Mammary epithelial cell (primary cell): ENCODE data around the gene CAMTA1.

Experiments
- EZH2 ChIP-seq: IDR thresholded peaks from 2 replicates; pipeline ENCODE4 v1.6.1; 2012; ENCODE audit warnings: low read length, inconsistent platforms, borderline replicate concordance
- TF ChIP-seq, protein P1 (sequence below), 2 donors: IDR thresholded peaks in 1 of 2; conservative IDR thresholded peaks in 1 of 2; 2 replicates each; pipeline ENCODE4 v1.5.1; 2011 to 2012; ENCODE audit warnings: inconsistent platforms in 2 of 2, low read length in 2 of 2, mild to moderate bottlenecking in 2 of 2, control low read depth in 1 of 2, low read depth in 1 of 2; ENCODE audit not compliant: insufficient read depth in 1 of 2; ENCODE audit errors: extremely low read depth in 1 of 2

- TF ChIP-seq, protein P1, sequence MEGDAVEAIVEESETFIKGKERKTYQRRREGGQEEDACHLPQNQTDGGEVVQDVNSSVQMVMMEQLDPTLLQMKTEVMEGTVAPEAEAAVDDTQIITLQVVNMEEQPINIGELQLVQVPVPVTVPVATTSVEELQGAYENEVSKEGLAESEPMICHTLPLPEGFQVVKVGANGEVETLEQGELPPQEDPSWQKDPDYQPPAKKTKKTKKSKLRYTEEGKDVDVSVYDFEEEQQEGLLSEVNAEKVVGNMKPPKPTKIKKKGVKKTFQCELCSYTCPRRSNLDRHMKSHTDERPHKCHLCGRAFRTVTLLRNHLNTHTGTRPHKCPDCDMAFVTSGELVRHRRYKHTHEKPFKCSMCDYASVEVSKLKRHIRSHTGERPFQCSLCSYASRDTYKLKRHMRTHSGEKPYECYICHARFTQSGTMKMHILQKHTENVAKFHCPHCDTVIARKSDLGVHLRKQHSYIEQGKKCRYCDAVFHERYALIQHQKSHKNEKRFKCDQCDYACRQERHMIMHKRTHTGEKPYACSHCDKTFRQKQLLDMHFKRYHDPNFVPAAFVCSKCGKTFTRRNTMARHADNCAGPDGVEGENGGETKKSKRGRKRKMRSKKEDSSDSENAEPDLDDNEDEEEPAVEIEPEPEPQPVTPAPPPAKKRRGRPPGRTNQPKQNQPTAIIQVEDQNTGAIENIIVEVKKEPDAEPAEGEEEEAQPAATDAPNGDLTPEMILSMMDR (conservative IDR thresholded peaks at IDR 0.05 in 1 of 2, IDR thresholded peaks at IDR 0.05 in 1 of 2; ENCODE audit: extremely low read depth in 1 of 2, insufficient read depth in 1 of 2, low read depth in 1 of 2, low read length in 2 of 2): no peak
- no peak for TF ChIP-seq EZH2
These were observed 162.7 kb downstream of the CAMTA1 start for GRCh38 chr1:6947952-6948351.
